Measurements from ENCODE around the gene TBCB.

DNA sequence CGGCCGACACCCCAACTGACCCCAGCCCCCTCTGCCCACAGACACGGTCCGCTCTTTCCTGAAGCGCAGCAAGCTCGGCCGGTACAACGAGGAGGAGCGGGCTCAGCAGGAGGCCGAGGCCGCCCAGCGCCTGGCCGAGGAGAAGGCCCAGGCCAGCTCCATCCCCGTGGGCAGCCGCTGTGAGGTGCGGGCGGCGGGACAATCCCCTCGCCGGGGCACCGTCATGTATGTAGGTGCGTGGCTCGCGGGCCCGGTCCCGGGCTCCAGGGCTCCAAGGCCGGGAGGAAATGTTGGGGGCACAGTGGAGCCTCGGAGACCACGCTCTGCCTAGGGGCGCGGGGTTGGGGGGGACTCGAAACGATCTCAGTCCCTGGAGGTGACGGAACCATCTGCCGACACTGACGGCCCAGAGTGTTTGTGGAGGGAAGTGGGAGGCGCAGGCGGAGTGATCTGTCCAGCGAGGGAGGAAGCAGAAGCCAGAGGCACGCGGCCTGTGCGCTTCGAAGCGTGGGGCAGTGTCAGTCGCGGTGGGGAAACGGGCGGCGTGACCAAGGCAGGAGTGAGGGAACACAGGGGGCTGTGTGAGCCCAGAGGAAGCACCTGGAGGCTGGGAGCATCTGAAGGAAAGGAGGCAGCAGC lies 6.3 kb downstream of the TBCB start:
- TF ChIP-seq, protein P1, sequence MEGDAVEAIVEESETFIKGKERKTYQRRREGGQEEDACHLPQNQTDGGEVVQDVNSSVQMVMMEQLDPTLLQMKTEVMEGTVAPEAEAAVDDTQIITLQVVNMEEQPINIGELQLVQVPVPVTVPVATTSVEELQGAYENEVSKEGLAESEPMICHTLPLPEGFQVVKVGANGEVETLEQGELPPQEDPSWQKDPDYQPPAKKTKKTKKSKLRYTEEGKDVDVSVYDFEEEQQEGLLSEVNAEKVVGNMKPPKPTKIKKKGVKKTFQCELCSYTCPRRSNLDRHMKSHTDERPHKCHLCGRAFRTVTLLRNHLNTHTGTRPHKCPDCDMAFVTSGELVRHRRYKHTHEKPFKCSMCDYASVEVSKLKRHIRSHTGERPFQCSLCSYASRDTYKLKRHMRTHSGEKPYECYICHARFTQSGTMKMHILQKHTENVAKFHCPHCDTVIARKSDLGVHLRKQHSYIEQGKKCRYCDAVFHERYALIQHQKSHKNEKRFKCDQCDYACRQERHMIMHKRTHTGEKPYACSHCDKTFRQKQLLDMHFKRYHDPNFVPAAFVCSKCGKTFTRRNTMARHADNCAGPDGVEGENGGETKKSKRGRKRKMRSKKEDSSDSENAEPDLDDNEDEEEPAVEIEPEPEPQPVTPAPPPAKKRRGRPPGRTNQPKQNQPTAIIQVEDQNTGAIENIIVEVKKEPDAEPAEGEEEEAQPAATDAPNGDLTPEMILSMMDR (IDR thresholded peaks at IDR 0.05; ENCODE audit: low read depth, low read length, poor library complexity, severe bottlenecking) = no peak
- TF ChIP-seq EZH2phosphoT487 (IDR thresholded peaks at IDR 0.05; ENCODE audit: borderline replicate concordance, low read length) = no peak

Data from DOHH2 (cell line).